ENCODE measurements around the gene ATOSA.

The ATOSA gene

DNA sequence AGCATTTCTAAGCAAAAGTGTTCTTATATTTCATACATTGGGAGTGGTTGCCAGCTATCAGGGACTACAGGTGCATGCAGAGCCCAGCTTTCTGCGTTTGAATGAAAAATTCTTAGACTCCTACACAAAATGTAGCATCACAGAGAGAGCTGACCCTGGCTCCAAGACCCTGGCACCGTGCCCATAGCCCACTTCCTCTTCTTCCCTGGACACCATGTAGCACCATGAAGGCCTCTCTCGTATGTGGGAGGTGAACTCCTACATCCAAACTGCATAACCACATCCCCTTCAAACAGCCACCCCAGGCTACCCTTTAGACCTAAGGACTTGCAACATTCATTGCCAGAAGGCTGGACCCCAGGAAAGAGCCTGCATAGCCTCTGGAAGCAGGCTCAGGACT, 35.8 kb upstream of the ATOSA start:
- Histone ChIP-seq H3K27me3 (ENCODE audit: insufficient read depth, poor library complexity, severe bottlenecking) (no peaks in the 10 kb centered on the region), H3K27ac (ENCODE audit: poor library complexity, severe bottlenecking) (no peak overlapping the region), H3K9me3 (ENCODE audit: severe bottlenecking) (no peaks in the 10 kb centered on the region), H3K4me1 (ENCODE audit: insufficient read depth, poor library complexity, severe bottlenecking) (no peaks in the 10 kb centered on the region), H3K36me3 (ENCODE audit: low read depth) (no peaks in the 10 kb centered on the region), H3K4me3 (ENCODE audit: severe bottlenecking) (no peak overlapping the region)
- ATAC-seq (ENCODE audit: low read depth), result no peak
- no peak for DNase-seq (ENCODE audit: low spot score)
- TF ChIP-seq, protein P1, sequence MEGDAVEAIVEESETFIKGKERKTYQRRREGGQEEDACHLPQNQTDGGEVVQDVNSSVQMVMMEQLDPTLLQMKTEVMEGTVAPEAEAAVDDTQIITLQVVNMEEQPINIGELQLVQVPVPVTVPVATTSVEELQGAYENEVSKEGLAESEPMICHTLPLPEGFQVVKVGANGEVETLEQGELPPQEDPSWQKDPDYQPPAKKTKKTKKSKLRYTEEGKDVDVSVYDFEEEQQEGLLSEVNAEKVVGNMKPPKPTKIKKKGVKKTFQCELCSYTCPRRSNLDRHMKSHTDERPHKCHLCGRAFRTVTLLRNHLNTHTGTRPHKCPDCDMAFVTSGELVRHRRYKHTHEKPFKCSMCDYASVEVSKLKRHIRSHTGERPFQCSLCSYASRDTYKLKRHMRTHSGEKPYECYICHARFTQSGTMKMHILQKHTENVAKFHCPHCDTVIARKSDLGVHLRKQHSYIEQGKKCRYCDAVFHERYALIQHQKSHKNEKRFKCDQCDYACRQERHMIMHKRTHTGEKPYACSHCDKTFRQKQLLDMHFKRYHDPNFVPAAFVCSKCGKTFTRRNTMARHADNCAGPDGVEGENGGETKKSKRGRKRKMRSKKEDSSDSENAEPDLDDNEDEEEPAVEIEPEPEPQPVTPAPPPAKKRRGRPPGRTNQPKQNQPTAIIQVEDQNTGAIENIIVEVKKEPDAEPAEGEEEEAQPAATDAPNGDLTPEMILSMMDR (IDR thresholded peaks at IDR 0.05; ENCODE audit: poor library complexity, severe bottlenecking), result no peak

DNA sequence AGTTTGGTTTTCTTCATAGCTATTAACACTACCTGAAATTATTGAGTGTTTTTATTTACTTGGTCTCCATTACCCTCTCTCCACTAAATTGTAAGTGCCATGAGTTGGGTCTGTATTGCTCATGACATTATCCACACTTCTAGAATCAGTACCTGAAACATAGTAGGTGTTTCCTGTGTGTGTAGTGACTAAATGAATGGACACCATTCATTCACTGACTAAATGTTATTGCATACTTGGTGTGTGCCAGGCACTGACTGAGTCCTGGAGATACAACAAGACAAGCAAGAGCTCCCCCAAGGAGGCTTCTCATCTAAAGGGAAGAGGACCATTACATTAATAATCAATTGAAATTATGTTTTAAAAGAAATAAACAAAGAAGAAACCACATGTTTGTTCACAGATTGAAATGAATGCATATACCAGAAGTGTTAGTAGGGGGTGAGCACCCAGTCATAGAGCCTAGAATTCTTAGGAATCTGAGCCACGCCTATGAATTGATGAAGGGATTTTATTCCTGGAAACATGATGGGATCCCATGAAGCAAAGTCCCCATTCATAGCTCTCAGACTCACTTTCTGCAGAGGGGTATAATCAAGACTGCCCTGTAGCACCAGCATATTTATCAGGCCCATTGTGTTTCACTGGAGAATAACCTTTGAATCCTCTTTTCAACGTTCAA, 31.7 kb upstream of the ATOSA start:
- Histone ChIP-seq H3K27ac (ENCODE audit: poor library complexity, severe bottlenecking) (no peak overlapping the region), H3K4me3 (ENCODE audit: severe bottlenecking) (no peak overlapping the region), H3K4me1 (ENCODE audit: insufficient read depth, poor library complexity, severe bottlenecking) (no peaks in the 10 kb centered on the region), H3K9me3 (ENCODE audit: severe bottlenecking) (no peaks in the 10 kb centered on the region), H3K36me3 (ENCODE audit: low read depth) (no peaks in the 10 kb centered on the region), H3K27me3 (ENCODE audit: insufficient read depth, poor library complexity, severe bottlenecking) (no peaks in the 10 kb centered on the region)
- TF ChIP-seq, protein P1 (IDR thresholded peaks at IDR 0.05; ENCODE audit: poor library complexity, severe bottlenecking), result no peak
- no peak for DNase-seq (ENCODE audit: low spot score)
- ATAC-seq (ENCODE audit: low read depth), result no peak

DNA sequence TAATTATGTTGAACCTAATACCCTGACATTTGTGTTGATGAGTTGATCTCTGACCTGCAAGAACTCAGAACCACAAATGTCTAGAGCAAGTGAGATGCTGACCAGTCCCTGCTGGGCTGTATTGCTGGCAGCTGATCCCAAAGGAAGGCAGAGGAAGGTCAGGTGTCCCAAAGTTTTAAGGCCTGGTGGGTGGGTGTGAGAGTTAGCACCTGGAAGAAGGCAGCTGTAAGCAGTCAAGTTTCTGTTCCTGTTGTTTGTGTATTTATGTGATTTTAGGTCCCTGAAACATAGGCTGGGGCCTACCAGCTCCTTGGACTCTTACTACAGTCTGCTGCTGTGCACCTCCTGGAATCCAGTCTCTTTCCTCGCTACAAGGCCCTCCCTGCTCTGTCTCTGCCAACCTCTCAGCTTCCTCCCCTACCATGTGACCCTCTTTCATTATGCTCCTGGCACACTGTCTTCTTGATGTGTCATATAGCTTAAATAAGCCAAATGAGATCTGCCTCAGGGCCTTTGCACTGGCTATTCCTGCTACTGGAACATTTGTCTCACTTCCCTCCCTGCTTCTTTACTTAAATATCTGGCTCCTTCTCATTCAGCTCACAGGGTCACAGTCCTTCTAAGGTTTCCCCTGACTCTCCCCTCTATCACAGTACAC, 31.0 kb upstream of the ATOSA start:
- Histone ChIP-seq H3K4me3 (ENCODE audit: severe bottlenecking) (no peak overlapping the region), H3K9me3 (ENCODE audit: severe bottlenecking) (no peaks in the 10 kb centered on the region), H3K36me3 (ENCODE audit: low read depth) (no peaks in the 10 kb centered on the region), H3K27me3 (ENCODE audit: insufficient read depth, poor library complexity, severe bottlenecking) (no peaks in the 10 kb centered on the region), H3K27ac (ENCODE audit: poor library complexity, severe bottlenecking) (no peak overlapping the region), H3K4me1 (ENCODE audit: insufficient read depth, poor library complexity, severe bottlenecking) (no peaks in the 10 kb centered on the region)
- no peak for ATAC-seq (ENCODE audit: low read depth)
- TF ChIP-seq, protein P1 (IDR thresholded peaks at IDR 0.05; ENCODE audit: poor library complexity, severe bottlenecking), result no peak
- no peak for DNase-seq (ENCODE audit: low spot score)

DNA sequence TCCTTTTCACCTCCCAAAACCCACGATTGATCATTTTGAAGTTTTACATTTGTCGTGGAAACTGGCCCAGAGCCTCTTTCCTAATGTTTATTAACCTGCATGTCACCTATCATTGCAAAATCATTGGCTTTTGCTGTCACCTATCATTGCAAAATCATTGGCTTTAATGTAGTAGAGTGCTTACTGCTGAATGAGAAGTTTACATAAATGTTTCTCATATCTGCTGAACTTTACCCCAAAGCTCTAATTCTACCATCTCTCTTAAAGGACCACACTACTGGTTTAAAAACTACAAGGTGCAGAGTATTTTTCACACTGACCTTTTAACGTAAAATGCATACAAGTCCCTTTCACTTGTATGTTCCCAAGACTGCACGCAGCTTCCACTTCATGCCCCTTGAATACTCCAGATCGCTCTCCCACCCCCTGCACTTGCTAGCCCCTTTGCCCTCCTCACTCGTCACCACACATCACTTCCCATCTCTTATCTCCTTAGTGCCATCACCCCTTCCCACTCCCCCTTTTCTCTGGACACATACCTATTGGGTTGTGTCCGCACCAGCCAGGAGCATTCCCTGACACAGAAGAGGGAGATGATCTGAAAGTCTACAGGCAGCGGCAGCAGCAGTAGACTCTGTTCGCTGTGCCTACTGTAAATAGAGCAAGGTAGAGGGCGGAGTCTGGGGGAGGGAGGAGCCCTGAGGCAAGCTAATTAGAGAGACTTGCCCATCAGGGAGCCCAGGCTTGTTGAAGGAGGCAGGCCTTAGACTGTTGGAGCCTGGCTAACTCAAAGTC, 30.2 kb upstream of the ATOSA start:
- no peak overlapping the region for H3K4me3 ChIP-seq (ENCODE audit: severe bottlenecking)
- TF ChIP-seq, protein P1 (IDR thresholded peaks at IDR 0.05; ENCODE audit: poor library complexity, severe bottlenecking), result no peak
- DNase-seq (ENCODE audit: low spot score), result no peak
- H3K27ac ChIP-seq (ENCODE audit: poor library complexity, severe bottlenecking), result no peak overlapping the region
- ATAC-seq (ENCODE audit: low read depth), result peak; percentile 53; the same call in 1 of the 3 replicates
- no peaks in the 10 kb centered on the region for H3K36me3 ChIP-seq (ENCODE audit: low read depth)
- H3K27me3 ChIP-seq (ENCODE audit: insufficient read depth, poor library complexity, severe bottlenecking), result no peaks in the 10 kb centered on the region
- no peaks in the 10 kb centered on the region for H3K4me1 ChIP-seq (ENCODE audit: insufficient read depth, poor library complexity, severe bottlenecking)
- H3K9me3 ChIP-seq (ENCODE audit: severe bottlenecking), result no peaks in the 10 kb centered on the region

Measured in RWPE2 (cell line).